ENCODE results near the gene CDX1.
"Not testable (repeated sequence)": the region's sequence is repeated elsewhere in the genome, so short reads cannot be mapped to it uniquely, and the experiment has no call there.

CDX1 gene

DNA sequence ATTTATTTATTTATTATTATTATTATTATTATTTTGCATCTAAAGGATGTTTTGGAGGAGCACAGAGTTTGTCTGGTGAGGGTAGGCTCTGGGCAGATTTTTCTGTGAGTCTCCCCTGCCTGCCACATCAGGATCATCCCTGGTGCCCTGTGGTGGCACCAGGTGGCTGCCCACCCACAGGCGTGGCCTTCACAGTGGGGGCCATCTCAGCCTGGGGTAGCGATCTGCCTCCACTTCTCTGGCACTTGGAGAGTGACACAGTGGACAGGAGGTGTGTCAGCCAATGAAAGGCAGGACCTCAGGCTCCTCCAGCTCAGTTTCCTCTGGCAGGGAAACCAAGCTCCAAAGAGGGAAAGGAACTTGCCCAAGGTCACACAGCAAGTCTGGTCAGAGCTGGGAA, 53.3 kb downstream of the CDX1 start:
- Mint-ChIP-seq H3K9me3 (no peaks in the 10 kb centered on the region), H3K36me3 (ENCODE audit: low read depth) (no peaks in the 10 kb centered on the region), H3K27ac (no peak overlapping the region), H3K4me1 (ENCODE audit: low read depth) (no peaks in the 10 kb centered on the region), H3K4me3 (no peak overlapping the region), H3K27me3 (peaks cover 5% of the 10 kb centered on the region)

- Mint-ChIP-seq H3K4me1 (ENCODE audit: low read depth) (no peaks in the 10 kb centered on the region), H3K27ac (no peak overlapping the region), H3K36me3 (ENCODE audit: low read depth) (no peaks in the 10 kb centered on the region), H3K27me3 (peaks cover 5% of the 10 kb centered on the region), H3K9me3 (no peaks in the 10 kb centered on the region), H3K4me3 (no peak overlapping the region)
Observed at GRCh38 chr5:150221471-150221870, 54.9 kb downstream of the CDX1 start.

- Mint-ChIP-seq H3K4me3 (no peak overlapping the region), H3K27ac (no peak overlapping the region), H3K36me3 (ENCODE audit: low read depth) (no peaks in the 10 kb centered on the region), H3K4me1 (ENCODE audit: low read depth) (no peaks in the 10 kb centered on the region), H3K27me3 (no peaks in the 10 kb centered on the region), H3K9me3 (no peaks in the 10 kb centered on the region)
Observed at GRCh38 chr5:150222906-150223305, 56.3 kb downstream of the CDX1 start.

- Mint-ChIP-seq H3K4me3 (no peak overlapping the region), H3K9me3 (no peaks in the 10 kb centered on the region), H3K4me1 (ENCODE audit: low read depth) (no peaks in the 10 kb centered on the region), H3K27me3 (no peaks in the 10 kb centered on the region), H3K36me3 (ENCODE audit: low read depth) (no peaks in the 10 kb centered on the region), H3K27ac (no peak overlapping the region)
Observed at GRCh38 chr5:150223474-150223873, 56.9 kb downstream of the CDX1 start.

- Mint-ChIP-seq H3K27me3 (no peaks in the 10 kb centered on the region), H3K9me3 (no peaks in the 10 kb centered on the region), H3K27ac (no peak overlapping the region)
Observed at GRCh38 chr5:150224483-150225027, 58.0 kb downstream of the CDX1 start.

DNA sequence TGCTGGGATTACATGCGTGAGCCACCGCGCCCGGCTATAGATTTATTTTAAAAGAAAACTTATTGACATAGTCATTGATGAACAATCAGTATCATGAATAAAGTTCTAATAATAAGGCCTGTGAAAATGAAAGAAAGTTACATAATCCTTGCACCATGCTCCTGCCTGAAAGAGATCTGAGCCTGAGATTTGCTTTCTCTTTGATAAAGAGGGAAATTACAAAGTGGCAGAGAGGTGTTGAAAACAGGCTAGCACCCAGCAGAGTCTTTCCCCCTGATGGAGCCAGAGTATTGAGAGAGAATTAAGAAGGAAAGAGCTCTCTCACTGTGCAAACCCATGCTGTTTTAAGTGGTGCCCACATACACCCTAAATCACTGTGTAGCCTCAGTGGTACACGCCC, 60.5 kb downstream of the CDX1 start:
- no peak overlapping the region for H3K4me3 Mint-ChIP-seq
- H3K27ac Mint-ChIP-seq = no peak overlapping the region
- no peaks in the 10 kb centered on the region for H3K36me3 Mint-ChIP-seq (ENCODE audit: low read depth)
- H3K4me1 Mint-ChIP-seq (ENCODE audit: low read depth) = no peaks in the 10 kb centered on the region
- no peaks in the 10 kb centered on the region for H3K27me3 Mint-ChIP-seq
- H3K9me3 Mint-ChIP-seq = no peaks in the 10 kb centered on the region

More at GRCh38 chr5:150224483-150225027, 58.0 kb downstream of the CDX1 start:
- Mint-ChIP-seq H3K36me3 (ENCODE audit: low read depth) (no peaks in the 10 kb centered on the region), H3K4me3 (no peak overlapping the region), H3K4me1 (ENCODE audit: low read depth) (no peaks in the 10 kb centered on the region)

DNA sequence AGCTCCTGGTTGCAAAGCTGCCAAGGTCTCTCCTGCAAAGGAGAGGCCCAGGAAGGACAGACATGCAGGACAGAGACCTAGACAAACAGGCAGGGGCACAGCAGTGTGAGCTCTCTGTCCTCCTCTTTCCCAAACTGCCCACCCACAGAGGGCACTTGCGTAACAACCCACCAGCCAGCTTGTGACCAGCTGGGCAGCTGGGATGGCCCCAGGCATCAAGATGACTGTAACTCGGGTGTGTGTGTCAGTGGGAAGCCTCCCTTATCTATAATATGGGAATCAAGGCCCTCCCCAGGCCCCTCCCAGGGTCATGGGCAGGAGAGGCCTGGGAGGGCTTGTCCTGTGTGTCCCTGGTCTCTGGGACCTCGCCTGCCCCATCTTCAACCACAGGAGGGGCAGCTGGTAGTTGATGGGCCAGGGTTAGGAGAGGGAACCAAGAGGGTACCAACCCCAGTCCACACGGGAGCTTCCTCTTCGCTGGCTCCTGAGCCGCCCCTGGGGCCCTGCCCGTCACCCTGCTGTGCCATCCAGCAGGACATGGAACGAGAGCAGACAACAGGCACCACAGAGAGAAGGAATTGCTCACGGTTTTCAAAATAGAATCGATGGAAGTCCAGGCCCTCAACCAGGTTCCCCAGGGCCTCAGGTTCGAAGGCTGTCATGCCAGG, 61.2 kb downstream of the CDX1 start:
- Mint-ChIP-seq H3K36me3 (ENCODE audit: low read depth) (no peaks in the 10 kb centered on the region), H3K27me3 (no peaks in the 10 kb centered on the region), H3K4me1 (ENCODE audit: low read depth) (no peaks in the 10 kb centered on the region), H3K4me3 (no peak overlapping the region), H3K27ac (no peak overlapping the region), H3K9me3 (no peaks in the 10 kb centered on the region)

DNA sequence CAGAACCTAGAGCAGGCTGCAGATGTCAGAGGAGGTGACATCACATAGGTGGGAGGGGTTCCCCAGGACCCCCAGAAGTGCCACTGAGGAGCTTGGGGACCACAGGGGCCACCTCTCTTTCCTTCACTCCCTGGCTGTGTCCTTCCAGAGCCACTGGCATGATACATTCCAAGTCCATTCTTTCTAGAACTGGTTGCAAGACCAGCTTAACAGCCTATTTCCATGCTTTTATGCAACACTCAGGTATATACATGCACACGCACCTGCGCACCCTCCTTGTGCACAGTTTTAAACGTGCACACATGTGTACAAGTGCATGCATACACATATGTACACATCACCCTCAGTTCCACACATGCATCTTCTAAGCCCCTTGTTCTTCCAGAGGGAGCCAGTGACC, 63.0 kb downstream of the CDX1 start:
- Mint-ChIP-seq H3K9me3 (no peaks in the 10 kb centered on the region), H3K4me3 (no peak overlapping the region), H3K27me3 (no peaks in the 10 kb centered on the region), H3K36me3 (ENCODE audit: low read depth) (no peaks in the 10 kb centered on the region), H3K27ac (no peak overlapping the region), H3K4me1 (ENCODE audit: low read depth) (no peaks in the 10 kb centered on the region)

GRCh38 chr5:150230842-150231241, 64.3 kb downstream of the CDX1 start:
- no peaks in the 10 kb centered on the region for H3K9me3 Mint-ChIP-seq
- H3K27ac Mint-ChIP-seq = no peak overlapping the region
- H3K27me3 Mint-ChIP-seq = no peaks in the 10 kb centered on the region
- H3K4me3 Mint-ChIP-seq = no peak overlapping the region
- no peaks in the 10 kb centered on the region for H3K36me3 Mint-ChIP-seq (ENCODE audit: low read depth)
- no peaks in the 10 kb centered on the region for H3K4me1 Mint-ChIP-seq (ENCODE audit: low read depth)

GRCh38 chr5:150233706-150234105, 67.1 kb downstream of the CDX1 start:
- H3K36me3 Mint-ChIP-seq (ENCODE audit: low read depth); H3K4me1 Mint-ChIP-seq (ENCODE audit: low read depth); H3K27me3 Mint-ChIP-seq; H3K27ac Mint-ChIP-seq; H3K4me3 Mint-ChIP-seq; H3K9me3 Mint-ChIP-seq: not testable (repeated sequence)

All from stimulated activated naive CD8-positive, alpha-beta T cell treated with anti-CD3 and anti-CD28 coated beads, Interleukin-15, Interleukin-2, amounts not matched to agents 100 ng/mL and 50 ng/mL, for 24 hours (primary cell).